G401.6 (cell line): ENCODE measurements around the gene SPATA33.

Experiments used
- FAIRE-seq: peaks from 2 replicates; lab custom pipeline; 2012; peaks lifted over from hg19 to GRCh38; lab: Jason Lieb, UNC

The SPATA33 gene

GRCh38 chr16:89709716-89710432 is 52.2 kb downstream of the SPATA33 start:
- no peak for FAIRE-seq

- FAIRE-seq = no peak
Measured at GRCh38 chr16:89710709-89711564, 53.3 kb downstream of the SPATA33 start.

- no peak for FAIRE-seq
Measured at GRCh38 chr16:89711601-89712273, 54.1 kb downstream of the SPATA33 start.

GRCh38 chr16:89712274-89712781 is 54.7 kb downstream of the SPATA33 start:
- FAIRE-seq = no peak

GRCh38 chr16:89716493-89716892 is 58.9 kb downstream of the SPATA33 start:
- no peak for FAIRE-seq

- no peak for FAIRE-seq
Measured at GRCh38 chr16:89716916-89717687, 59.5 kb downstream of the SPATA33 start.

- FAIRE-seq = no peak
Measured at GRCh38 chr16:89717688-89718505, 60.3 kb downstream of the SPATA33 start.
